Body of pancreas (tissue), 4 donors: ENCODE data around the gene NRXN2.

Experiments
- POLR2A ChIP-seq, 3 donors: fragments of 450-650 bp; IDR thresholded peaks; one replicate each; pipeline ENCODE4 v1.6.1; 2016; ENCODE audit warnings: antibody characterized with exemption in 3 of 3, mild to moderate bottlenecking in 2 of 3
- TF ChIP-seq, protein P1 (sequence below), 7 experiments: fragments of 450-650 bp in 4 of 7; fragments of 200-600 bp in 3 of 7; sonication (generic) in 3 of 7; IDR thresholded peaks; one replicate each; pipeline ENCODE4 v1.5.1; 2016 to 2019; ENCODE audit warnings: antibody characterized with exemption in 7 of 7

DNA sequence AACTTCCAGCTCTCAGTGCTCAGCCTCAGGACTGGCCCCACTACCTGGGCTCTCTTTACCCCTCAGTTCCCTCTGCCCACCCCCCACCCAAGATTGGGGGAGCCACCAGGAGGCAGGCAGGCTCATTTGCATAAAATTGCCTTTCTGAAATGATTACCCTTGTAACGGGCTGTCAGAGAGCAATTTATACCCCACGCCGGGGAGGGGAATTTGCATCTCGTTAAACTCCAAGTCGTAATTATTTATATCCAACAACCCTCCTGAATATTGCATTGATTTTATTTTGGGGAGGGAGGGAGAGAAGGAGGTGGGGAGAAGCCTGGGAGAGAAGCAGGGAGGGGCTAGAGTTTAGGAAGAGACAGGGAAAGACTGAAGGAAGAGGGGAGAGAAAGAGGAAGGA, 8.3 kb downstream of the NRXN2 start:
- TF ChIP-seq, protein P1, sequence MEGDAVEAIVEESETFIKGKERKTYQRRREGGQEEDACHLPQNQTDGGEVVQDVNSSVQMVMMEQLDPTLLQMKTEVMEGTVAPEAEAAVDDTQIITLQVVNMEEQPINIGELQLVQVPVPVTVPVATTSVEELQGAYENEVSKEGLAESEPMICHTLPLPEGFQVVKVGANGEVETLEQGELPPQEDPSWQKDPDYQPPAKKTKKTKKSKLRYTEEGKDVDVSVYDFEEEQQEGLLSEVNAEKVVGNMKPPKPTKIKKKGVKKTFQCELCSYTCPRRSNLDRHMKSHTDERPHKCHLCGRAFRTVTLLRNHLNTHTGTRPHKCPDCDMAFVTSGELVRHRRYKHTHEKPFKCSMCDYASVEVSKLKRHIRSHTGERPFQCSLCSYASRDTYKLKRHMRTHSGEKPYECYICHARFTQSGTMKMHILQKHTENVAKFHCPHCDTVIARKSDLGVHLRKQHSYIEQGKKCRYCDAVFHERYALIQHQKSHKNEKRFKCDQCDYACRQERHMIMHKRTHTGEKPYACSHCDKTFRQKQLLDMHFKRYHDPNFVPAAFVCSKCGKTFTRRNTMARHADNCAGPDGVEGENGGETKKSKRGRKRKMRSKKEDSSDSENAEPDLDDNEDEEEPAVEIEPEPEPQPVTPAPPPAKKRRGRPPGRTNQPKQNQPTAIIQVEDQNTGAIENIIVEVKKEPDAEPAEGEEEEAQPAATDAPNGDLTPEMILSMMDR (IDR thresholded peaks at IDR 0.05): no peak
- no peak for TF ChIP-seq POLR2A (IDR thresholded peaks at IDR 0.05)
